Stimulated activated naive CD8-positive, alpha-beta T cell treated with anti-CD3 and anti-CD28 coated beads, Interleukin-15, Interleukin-2, amounts not matched to agents 100 ng/mL and 50 ng/mL, for 24 hours (primary cell): Measurements from ENCODE around the gene WDR91.
"Not testable (repeated sequence)": the region's sequence is repeated elsewhere in the genome, so short reads cannot be mapped to it uniquely, and the experiment has no call there.

Experiments used
- H3K27ac Mint-ChIP-seq: one replicate; pipeline ENCODE4 v1.8.0; 2021; ENCODE audit warnings: mild to moderate bottlenecking, mixed read lengths
- H3K27me3 Mint-ChIP-seq: one replicate; pipeline ENCODE4 v1.8.0; 2021; ENCODE audit warnings: mixed read lengths
- H3K36me3 Mint-ChIP-seq: one replicate; pipeline ENCODE4 v1.8.0; 2021; ENCODE audit warnings: low read depth, mixed read lengths
- H3K4me1 Mint-ChIP-seq: one replicate; pipeline ENCODE4 v1.8.0; 2021; ENCODE audit warnings: low read depth, mixed read lengths
- H3K4me3 Mint-ChIP-seq: one replicate; pipeline ENCODE4 v1.8.0; 2021; ENCODE audit warnings: mild to moderate bottlenecking, mixed read lengths
- H3K9me3 Mint-ChIP-seq: one replicate; pipeline ENCODE4 v1.8.0; 2021; ENCODE audit warnings: mixed read lengths

Gene WDR91

DNA sequence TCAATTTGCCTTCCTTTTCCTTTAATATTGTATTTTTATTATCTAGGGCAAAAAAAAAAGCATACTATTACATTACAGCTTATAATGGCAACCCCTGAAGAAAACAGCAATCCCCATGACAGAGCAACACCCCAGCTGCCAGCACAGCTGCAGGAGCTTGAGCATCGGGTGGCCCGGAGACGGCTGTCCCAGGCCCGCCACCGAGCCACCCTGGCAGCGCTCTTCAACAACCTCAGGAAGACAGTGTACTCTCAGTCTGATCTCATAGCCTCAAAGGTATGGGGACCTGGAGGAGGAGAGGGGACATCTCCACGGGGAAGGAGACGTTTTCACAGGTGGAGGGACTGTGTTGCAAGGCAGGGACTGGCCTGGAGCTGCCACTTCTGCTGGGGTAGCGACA is 29.1 kb upstream of the WDR91 start:
- Mint-ChIP-seq H3K9me3 (peaks cover 3% of the 10 kb centered on the region), H3K4me1 (peaks cover 12% of the 10 kb centered on the region)

DNA sequence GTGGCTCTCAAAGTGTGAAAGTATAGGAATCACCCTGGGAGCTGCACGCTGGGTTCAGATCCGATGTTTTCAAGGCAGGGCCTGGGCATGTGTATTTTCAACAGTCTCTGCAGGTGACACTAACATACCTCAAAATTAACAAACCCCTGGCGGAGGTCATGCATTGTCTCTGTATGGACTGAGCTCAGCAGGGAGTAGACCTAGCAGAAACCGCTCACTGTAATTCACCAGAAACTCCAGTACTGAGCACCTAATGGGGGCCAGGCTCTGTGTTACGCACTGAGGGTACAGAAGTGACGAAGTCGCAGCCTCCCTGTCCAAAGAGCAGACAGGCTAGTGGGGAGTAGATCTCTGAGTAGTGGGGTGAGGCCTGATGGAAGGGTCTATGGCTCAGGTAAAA is 27.9 kb upstream of the WDR91 start:
- H3K4me1 Mint-ChIP-seq = peaks cover 12% of the 10 kb centered on the region
- no peak overlapping the region for H3K27ac Mint-ChIP-seq
- no peak overlapping the region for H3K4me3 Mint-ChIP-seq
- H3K36me3 Mint-ChIP-seq = no peaks in the 10 kb centered on the region
- H3K27me3 Mint-ChIP-seq = no peaks in the 10 kb centered on the region
- peaks cover 3% of the 10 kb centered on the region for H3K9me3 Mint-ChIP-seq

More for the DNA sequence above, 29.1 kb upstream of the WDR91 start:
- Mint-ChIP-seq H3K27ac (no peak overlapping the region), H3K36me3 (no peaks in the 10 kb centered on the region), H3K4me3 (no peak overlapping the region), H3K27me3 (no peaks in the 10 kb centered on the region)

DNA sequence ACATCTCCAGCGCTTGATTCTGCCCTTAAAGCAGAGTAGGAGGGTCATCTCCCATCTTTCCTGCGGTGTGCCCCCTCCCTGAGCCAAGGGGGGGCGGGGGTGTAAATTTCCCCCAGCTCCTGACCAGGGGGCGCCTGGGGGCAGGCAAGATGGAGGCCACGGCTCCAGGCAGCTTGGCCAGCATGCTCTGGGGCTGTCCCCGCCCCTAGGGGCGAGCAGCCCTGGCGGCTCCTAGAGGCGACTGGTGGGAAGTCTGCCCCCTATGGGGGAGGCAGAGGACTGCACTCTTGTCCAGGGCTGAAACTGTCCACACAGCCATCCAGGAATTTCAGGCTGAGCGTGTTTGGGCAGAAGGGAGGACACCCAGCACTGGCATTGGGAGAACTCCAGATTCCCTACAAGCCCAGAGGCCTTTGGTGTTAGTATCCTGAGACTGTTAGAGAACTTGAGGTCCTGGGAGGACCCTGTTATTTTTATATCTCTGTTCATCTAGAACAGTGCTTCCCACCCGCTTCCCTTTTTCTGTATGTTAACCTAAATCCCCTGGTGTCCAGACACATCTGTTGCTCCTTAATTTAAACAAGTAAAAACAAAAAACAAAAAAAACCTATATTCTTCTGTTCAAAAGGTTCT is 26.9 kb upstream of the WDR91 start:
- H3K4me1 Mint-ChIP-seq = peaks cover 12% of the 10 kb centered on the region
- peaks cover 3% of the 10 kb centered on the region for H3K9me3 Mint-ChIP-seq
- no peaks in the 10 kb centered on the region for H3K27me3 Mint-ChIP-seq
- H3K4me3 Mint-ChIP-seq = no peak overlapping the region
- no peaks in the 10 kb centered on the region for H3K36me3 Mint-ChIP-seq
- no peak overlapping the region for H3K27ac Mint-ChIP-seq

DNA sequence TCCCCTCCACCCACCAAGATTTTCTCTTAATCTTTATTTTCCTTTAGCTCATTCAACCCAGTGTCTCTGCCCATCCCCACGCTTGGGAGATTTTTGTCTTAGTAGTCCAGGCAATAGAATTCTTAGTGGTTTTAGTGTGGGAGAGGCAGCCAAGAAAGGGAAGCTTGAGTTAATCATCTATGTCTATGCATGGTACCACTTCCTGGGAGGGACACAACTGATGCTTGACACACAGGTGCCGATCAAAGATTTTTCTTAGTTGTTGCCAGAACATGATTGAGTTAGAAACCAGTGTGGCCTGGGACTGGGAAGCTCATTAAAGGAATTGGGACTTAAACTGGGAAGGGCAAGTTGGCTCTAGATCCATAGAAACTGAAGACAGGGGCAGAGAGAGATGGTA is 25.4 kb upstream of the WDR91 start:
- Mint-ChIP-seq H3K27ac (no peak overlapping the region), H3K4me1 (peaks cover 12% of the 10 kb centered on the region), H3K36me3 (no peaks in the 10 kb centered on the region), H3K27me3 (no peaks in the 10 kb centered on the region), H3K4me3 (no peak overlapping the region), H3K9me3 (peaks cover 3% of the 10 kb centered on the region)

DNA sequence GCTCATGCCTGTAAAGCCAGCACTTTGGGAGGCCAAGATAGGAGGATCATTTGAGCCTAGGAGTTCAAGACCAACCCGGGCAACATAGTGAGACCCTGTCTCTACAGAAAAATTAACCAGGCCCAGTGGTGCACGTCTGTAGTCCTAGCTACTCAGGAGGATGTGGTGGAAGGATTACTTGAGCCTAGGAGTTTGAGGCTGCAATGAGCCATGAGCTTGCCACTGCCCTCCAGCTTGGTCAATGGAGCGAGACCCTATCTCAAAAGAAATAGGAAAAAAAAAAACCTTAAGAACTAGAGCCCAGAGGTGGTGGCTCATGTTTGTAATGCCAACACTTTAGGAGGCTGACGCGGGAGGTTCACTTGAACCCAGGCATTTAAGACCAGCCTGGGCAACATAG is 24.5 kb upstream of the WDR91 start:
- Mint-ChIP-seq H3K27me3 (no peaks in the 10 kb centered on the region), H3K9me3 (peaks cover 3% of the 10 kb centered on the region), H3K36me3 (no peaks in the 10 kb centered on the region), H3K4me1 (peaks cover 12% of the 10 kb centered on the region), H3K4me3 (no peak overlapping the region), H3K27ac (no peak overlapping the region)

DNA sequence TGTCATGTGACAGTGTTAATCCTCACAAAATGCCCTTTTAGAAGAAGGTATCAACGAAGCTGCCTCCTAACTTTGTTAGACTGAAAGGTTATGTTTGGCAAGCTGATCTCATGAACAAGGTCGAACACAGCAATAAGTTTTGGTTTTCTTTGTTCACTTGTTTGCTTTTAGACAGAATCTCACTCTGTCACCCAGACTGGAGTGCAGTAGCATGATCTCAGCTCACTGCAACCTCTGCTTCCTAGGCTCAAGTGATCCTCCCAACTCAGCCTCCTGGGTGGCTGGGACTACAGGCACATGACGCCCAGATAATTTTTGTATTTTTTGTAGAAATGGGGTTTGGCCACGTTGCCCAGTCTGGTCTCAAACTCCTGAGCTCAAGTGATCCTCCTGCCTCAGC is 23.4 kb upstream of the WDR91 start:
- no peak overlapping the region for H3K27ac Mint-ChIP-seq
- no peak overlapping the region for H3K4me3 Mint-ChIP-seq
- H3K9me3 Mint-ChIP-seq = peaks cover 3% of the 10 kb centered on the region
- peaks cover 12% of the 10 kb centered on the region for H3K4me1 Mint-ChIP-seq
- H3K36me3 Mint-ChIP-seq = no peaks in the 10 kb centered on the region
- H3K27me3 Mint-ChIP-seq = no peaks in the 10 kb centered on the region

DNA sequence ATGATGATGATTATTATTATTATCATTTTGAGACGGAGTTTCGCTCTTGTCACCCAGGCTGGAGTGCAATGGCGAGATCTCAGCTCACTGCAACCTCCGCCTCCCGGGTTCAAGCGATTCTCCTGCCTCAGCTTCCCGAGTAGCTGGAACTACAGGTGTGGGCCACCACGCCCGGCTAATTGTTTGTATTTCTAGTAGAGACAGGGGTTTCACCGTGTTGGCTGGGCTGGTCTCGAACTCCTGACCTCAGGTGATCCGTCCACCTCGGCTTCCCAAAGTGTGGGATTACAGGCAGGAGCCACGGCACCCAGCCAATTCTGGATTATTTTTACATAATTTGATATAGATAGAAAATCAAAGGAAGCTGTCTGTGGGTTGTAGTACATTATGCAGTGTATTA is 22.8 kb upstream of the WDR91 start:
- peaks cover 12% of the 10 kb centered on the region for H3K4me1 Mint-ChIP-seq
- H3K36me3 Mint-ChIP-seq, H3K27me3 Mint-ChIP-seq, H3K9me3 Mint-ChIP-seq, H3K27ac Mint-ChIP-seq, H3K4me3 Mint-ChIP-seq: not testable (repeated sequence)

DNA sequence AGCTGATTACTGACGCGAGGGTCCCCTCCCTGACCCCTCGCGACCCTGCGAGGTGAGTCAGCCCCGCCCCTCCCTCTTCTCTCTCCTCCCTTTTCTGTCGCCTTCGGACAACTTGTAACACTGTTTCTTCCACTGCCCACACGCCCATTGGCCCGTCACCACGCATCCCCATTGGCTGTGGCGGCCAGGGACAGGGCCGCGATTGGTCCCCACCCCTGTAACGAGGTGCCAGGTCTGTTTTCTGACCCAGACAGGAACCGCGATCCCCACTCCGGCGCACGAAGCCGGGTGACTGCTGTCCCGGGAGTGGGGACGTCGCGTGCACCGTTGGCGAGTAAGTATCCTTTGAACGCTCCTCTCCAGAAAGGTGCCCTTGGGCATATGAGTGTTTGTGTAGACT is 22.2 kb upstream of the WDR91 start, which contains the start of gene STRA8:
STRA8 (plus strand) TSS at position 269 of the 400 bp plus-strand sequence. CDS start 6,687 bp downstream, outside the sequence.
- H3K4me3 Mint-ChIP-seq = no peak within 1 kb of the TSS
- H3K4me1 Mint-ChIP-seq = peaks cover 12% of the 10 kb centered on the region
- no peak within 1 kb of the TSS for H3K27ac Mint-ChIP-seq
- no peaks in the 10 kb centered on the region for H3K36me3 Mint-ChIP-seq
- H3K27me3 Mint-ChIP-seq = no peaks in the 10 kb centered on the region
- H3K9me3 Mint-ChIP-seq = peaks cover 3% of the 10 kb centered on the region

DNA sequence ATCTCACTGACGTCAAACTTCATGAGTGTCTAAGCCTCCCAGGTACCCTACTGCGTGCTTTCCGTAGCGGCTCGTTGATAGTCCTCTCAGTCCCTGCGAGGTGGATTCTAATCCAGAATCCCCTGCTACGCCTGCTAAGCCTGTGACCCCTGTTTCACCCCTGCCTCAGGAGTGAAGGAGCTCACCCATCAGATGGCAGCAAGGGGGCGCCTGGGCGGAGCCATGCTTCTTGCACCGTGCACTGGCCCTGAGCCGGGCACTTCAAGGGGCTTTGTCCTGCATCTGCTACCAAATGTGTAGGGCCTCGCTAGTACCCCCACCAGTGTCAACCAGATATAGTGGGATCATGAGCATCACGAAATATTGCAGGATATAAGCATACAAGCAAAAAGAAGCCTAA is 21.4 kb upstream of the WDR91 start:
- no peaks in the 10 kb centered on the region for H3K36me3 Mint-ChIP-seq
- H3K4me3 Mint-ChIP-seq = no peak overlapping the region
- H3K27ac Mint-ChIP-seq = no peak overlapping the region
- peaks cover 3% of the 10 kb centered on the region for H3K9me3 Mint-ChIP-seq
- no peaks in the 10 kb centered on the region for H3K27me3 Mint-ChIP-seq
- peaks cover 12% of the 10 kb centered on the region for H3K4me1 Mint-ChIP-seq

DNA sequence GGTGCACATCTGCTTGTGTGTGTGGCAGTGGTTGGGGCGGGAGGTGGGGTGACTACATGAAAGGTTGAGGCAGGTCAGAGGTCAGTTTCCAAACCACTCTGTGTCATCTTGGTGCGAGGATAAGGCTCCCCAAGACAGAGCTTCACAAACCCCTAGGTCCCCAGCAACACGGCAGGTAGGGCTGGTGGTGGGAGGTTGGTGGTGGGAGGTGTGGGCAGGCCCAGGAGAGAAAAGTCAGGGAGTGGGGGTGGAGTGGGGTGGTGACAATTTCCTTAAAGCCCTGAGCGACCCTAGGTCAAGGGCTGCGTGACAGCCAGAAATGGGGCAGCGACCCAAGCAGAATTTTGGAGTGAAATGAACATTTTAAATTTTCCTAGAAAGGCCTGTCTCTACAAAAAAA is 20.8 kb upstream of the WDR91 start:
- Mint-ChIP-seq H3K9me3 (peaks cover 3% of the 10 kb centered on the region), H3K4me3 (no peak overlapping the region), H3K27ac (no peak overlapping the region), H3K27me3 (no peaks in the 10 kb centered on the region), H3K36me3 (no peaks in the 10 kb centered on the region), H3K4me1 (peaks cover 10% of the 10 kb centered on the region)

DNA sequence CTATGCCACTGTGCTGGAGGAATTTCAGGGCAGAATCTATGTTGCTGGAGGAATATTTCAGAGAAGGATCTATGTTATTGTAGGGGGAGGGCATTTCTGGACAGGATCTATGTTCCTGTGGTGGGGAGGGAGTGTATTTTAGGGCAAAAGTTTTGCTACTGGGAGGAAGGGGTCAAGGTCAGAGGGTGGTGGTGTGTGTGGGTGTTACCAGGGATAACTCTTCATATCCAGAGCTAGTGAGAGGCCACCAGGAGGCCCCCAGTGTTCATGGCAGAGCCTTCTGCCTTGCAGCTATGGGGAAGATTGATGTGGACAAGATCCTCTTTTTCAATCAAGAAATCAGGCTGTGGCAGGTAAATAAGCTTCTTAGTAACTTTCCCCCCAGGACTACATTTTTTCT is 20.4 kb upstream of the WDR91 start:
- no peak overlapping the region for H3K27ac Mint-ChIP-seq

DNA sequence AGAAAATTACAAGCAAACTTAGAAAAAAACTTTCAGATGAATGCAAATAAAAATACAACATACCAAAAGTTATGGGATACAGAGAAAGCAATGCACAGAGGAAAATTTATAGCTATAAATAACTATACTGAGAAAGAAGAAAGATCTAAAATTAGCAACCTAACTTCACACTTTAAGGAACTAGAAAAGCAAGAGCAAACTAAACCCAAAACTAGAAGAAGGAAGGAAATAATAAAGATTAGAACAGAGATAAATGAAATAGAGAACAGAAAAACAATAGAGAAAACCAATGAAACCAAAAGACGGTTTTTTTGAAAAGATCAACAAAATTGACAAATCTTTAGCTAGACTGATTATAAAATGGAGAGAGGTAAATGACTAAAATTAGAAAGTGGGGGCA is 12.7 kb upstream of the WDR91 start:
- no peak overlapping the region for H3K4me3 Mint-ChIP-seq
- peaks cover 13% of the 10 kb centered on the region for H3K4me1 Mint-ChIP-seq
- H3K9me3 Mint-ChIP-seq = peaks cover 4% of the 10 kb centered on the region
- H3K27me3 Mint-ChIP-seq = peaks cover 6% of the 10 kb centered on the region
- no peaks in the 10 kb centered on the region for H3K36me3 Mint-ChIP-seq
- no peak overlapping the region for H3K27ac Mint-ChIP-seq

More for the DNA sequence above, 20.4 kb upstream of the WDR91 start:
- Mint-ChIP-seq H3K36me3 (no peaks in the 10 kb centered on the region), H3K4me3 (no peak overlapping the region), H3K27me3 (no peaks in the 10 kb centered on the region), H3K4me1 (peaks cover 6% of the 10 kb centered on the region), H3K9me3 (peaks cover 3% of the 10 kb centered on the region)

DNA sequence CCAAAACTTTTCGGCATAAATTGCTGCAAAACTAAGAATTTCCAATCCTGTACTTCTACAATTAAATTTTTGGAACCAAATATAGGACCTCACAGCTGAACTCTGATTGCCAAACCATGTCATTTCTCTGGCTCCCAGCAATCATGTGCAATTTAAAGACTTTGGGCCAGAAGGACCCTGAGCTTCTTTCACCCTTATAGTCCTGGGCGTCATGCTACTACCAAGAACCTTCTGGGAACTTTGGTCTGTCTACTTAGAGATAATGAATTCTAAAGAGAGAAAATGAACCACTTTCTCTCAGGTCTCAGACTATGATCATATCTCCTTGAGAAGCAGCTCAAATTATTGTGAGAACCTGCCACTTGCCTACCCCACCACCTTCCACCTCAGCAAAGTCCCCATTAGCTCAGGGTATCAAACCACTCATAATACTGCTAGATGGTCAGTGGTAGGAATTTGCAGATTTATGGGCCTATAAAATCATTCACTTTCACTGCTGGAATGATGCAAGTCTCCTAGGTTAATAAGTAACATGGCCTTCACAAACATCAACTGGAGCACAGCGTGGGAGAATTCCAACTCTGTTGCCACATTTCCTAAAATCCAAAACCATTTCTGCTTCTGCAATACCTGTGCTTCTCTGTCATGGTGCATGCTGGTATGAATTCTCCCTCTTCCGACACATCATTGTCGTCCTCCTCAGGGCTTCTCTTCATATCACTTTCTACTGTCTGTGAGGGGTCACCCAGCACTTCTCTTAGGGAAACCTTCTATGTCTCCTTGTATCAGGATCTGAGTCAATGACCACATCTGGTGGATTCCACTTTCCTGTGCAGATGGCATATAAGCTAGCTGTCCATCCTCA is 6.6 kb upstream of the WDR91 start:
- Mint-ChIP-seq H3K27me3 (peaks cover 12% of the 10 kb centered on the region), H3K4me3 (no peak overlapping the region), H3K4me1 (peaks cover 6% of the 10 kb centered on the region), H3K36me3 (no peaks in the 10 kb centered on the region), H3K27ac (no peak overlapping the region), H3K9me3 (peaks cover 4% of the 10 kb centered on the region)

DNA sequence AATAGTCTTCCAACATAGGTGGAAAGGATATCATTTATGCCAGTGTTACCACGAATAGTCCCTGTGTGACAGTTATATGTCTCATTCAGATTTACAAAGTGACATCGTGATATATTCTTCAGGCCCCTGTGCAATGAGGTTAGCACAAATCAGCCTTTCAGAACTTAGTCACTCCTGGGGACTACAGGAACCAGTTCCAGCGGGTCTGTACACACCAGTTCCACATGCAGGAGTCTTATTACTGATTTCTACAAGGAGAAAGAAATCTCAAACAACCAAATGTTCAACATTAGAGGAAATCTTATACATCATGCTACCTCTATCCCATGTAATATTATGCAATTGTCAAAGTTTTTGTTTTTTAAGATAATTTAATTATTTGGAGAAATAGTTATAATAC is 4.4 kb upstream of the WDR91 start:
- Mint-ChIP-seq H3K27me3 (peaks cover 12% of the 10 kb centered on the region), H3K4me3 (no peak overlapping the region), H3K27ac (no peak overlapping the region), H3K9me3 (peaks cover 3% of the 10 kb centered on the region), H3K4me1 (peaks cover 10% of the 10 kb centered on the region), H3K36me3 (no peaks in the 10 kb centered on the region)

DNA sequence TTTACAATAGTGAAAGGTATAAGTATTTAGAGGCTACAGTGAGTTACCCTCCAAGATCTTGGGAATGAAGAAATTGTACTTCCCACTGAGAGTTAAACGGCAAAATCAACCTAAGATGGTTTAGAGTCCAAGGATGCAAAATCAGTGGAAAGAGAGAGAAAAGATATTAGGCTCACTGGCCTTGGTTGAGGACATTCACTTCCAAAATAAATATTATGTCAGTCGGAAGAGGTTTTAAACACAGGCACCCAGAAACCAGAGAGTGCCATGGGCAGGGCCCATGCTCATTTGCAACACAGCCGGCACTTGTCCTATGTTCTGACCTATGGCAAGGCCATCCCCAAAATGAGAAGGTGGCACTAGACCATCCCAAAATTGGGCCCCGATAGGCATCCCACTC is 3.9 kb upstream of the WDR91 start:
- H3K4me1 Mint-ChIP-seq = peaks cover 15% of the 10 kb centered on the region
- H3K9me3 Mint-ChIP-seq = no peaks in the 10 kb centered on the region
- no peaks in the 10 kb centered on the region for H3K36me3 Mint-ChIP-seq
- H3K4me3 Mint-ChIP-seq = no peak overlapping the region
- H3K27ac Mint-ChIP-seq = no peak overlapping the region
- H3K27me3 Mint-ChIP-seq = peaks cover 12% of the 10 kb centered on the region
